Epithelial cell of proximal tubule (primary cell): Measurements from ENCODE around the gene TUBGCP6. TPM values are rescaled to one million over a fixed set of nuclear protein-coding genes. Genes with fewer than 3 reads are reported as not detected.

Experiments used
- DNase-seq: peaks from one replicate; pipeline ENCODE4 v3.0.0-alpha.2; 2011; ENCODE audit warnings: low read depth
- H3K4me3 ChIP-seq: 2 replicates; pipeline ENCODE4 v1.5.1; 2011; ENCODE audit warnings: low read depth, mild to moderate bottlenecking, low read length
- CTCF ChIP-seq: conservative IDR thresholded peaks from 2 replicates; pipeline ENCODE4 v1.5.1; 2012; ENCODE audit warnings: low read depth, mild to moderate bottlenecking, low read length
- total RNA-seq: library from RNA; depleted of rRNA; stranded (reverse); fragments of >200 nt; gene quantifications from 2 replicates; pipeline ENCODE4 v1.2.3, GENCODE V29; 2015

TUBGCP6 gene
- total RNA-seq, 1 donor from 2014 or later = 26.1 TPM

GRCh38 chr22:50283821-50284220, 39.0 kb upstream of the TUBGCP6 start:
- no peak for TF ChIP-seq CTCF
- no peak for DNase-seq
- H3K4me3 ChIP-seq = no peak overlapping the region

- no peak overlapping the region for H3K4me3 ChIP-seq
- TF ChIP-seq CTCF = no peak
- DNase-seq = no peak
These were observed 37.7 kb upstream of the TUBGCP6 start for GRCh38 chr22:50282361-50283155.

GRCh38 chr22:50281957-50282356, 37.1 kb upstream of the TUBGCP6 start:
- no peak for TF ChIP-seq CTCF
- no peak for DNase-seq
- H3K4me3 ChIP-seq = no peak overlapping the region

- no peak for TF ChIP-seq CTCF
- no peak overlapping the region for H3K4me3 ChIP-seq
- DNase-seq = no peak
These were observed 36.5 kb upstream of the TUBGCP6 start for GRCh38 chr22:50281384-50281760.

- DNase-seq = no peak
- TF ChIP-seq CTCF = no peak
- H3K4me3 ChIP-seq = no peak overlapping the region
These were observed 36.0 kb upstream of the TUBGCP6 start for GRCh38 chr22:50280708-50281383.

GRCh38 chr22:50280022-50280707, 35.3 kb upstream of the TUBGCP6 start:
- H3K4me3 ChIP-seq = no peak overlapping the region
- DNase-seq = no peak
- TF ChIP-seq CTCF = no peak
